HG03159 (cell line): ENCODE data around the gene KRT8.
"Not testable (repeated sequence)": the region's sequence is repeated elsewhere in the genome, so short reads cannot be mapped to it uniquely, and the experiment has no call there.

Experiments
- ATAC-seq: cut with Tn5 transposase; IDR thresholded peaks from one replicate; pipeline ENCODE4 v1.9.1; 2021; ENCODE audit warnings: mild to moderate bottlenecking, moderate library complexity; ENCODE audit not compliant: unreplicated experiment

The KRT8 gene

DNA sequence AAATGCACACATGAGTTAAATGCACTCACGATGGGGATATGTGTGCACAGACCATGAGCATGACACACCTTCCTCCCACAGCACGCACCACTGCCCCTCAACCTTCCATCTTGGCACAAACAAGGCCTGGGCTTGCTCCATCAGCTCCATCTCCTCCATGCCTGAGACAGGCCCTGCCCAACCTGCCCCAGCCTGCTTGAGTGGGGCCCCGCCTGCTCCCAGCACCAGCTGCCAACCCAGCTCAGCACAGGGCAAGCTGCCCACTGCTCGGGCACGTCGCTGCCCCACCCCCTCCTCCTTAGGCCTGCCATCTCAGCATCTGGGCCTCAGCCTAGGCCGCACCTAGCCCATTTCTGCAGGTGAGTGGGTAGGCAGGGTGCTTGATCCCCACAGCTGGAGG lies 28.5 kb downstream of the KRT8 start:
- ATAC-seq, result no peak

DNA sequence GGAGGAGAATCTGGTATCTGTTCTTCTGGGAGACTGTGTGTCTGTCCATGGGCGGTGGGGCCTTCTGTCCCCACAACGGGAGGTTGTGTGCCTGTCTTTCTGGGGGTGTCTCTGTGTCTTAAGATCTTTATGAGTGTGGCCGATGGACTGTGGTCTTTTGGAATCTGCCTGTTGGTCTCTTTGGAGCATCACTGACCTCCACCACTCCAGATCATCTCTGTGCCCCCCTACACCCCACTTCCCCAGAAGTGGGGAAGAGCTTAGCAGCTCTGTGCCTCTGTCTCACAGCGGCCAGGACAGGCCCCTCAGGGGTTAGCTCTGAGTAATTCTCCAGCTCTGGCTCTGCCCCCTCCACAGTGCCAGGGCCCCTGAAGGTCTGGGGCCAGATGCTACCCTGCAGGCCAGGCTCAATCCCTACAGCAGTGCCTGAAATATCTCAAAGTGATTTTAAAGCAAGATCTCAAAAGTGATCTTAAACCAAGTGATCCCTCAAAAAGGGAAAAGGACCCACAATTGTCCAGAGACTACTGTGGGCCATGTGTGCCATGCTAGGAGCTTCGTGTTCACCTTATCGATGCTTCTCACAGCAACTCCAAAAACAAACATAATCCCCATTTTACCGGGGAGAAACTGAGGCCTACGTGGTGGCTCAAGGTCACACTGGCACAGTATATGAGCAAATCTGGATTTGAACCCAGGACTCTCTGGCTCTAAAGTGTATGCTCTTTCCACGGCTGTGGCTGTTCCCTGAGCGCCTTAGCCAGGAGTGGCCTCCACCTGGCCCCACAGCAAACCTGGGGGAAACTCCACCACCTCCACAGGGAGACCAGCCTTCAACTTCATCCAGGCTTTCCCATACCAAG lies 30.1 kb downstream of the KRT8 start:
- no peak for ATAC-seq

DNA sequence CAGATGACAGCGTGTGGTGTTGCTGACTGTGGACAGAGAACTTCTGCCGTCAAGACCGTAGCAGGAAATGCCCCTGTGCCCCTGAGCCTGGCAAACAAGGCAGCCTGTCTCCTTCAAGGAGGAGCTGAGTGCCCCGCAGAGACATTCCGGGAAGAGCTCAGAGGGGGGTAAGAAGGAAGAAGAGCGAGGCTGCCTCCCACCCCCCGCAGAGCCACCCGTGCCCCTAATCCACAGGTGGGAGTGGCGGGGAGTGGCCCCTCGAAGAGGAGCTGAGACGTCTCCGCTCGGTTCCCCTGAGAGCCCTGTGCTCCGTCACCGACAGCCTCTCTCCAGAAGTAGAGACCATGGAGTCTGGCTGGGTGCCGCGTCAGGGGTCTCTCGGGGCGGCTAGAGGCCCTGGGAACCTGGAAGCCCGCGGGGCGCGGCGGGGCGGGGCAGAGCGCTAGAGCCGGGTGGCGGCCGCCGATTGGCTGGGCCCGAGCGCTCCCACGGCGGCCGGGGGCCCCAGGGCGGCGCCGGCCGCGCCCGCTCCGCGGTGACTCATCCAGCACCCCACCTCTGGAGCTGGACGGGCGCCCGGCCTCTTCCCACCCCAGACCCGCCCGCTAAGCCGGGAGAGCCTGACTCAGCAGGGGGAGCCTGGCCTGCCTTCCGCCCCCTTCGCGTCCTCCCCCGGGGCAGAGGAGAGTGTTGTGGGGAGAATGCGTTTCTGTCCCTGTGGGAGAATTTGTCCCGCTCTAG lies 30.9 kb downstream of the KRT8 start:
- ATAC-seq, result no peak

DNA sequence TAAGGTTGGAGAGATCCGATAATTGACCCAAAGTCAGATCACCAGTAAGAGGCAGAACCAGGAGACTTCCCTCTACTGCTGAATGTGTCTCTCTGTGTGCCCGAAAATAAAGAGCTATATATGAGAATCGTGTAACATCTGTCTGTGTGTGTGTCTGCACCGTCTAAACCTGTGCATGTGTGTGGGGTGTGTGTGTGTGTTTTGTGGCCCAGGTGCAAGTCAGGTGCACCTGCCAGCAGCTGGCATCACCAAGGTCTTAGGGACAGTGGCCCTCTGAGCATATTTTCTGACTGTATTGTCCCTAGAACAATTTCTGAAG lies 31.4 kb downstream of the KRT8 start:
- no peak for ATAC-seq

DNA sequence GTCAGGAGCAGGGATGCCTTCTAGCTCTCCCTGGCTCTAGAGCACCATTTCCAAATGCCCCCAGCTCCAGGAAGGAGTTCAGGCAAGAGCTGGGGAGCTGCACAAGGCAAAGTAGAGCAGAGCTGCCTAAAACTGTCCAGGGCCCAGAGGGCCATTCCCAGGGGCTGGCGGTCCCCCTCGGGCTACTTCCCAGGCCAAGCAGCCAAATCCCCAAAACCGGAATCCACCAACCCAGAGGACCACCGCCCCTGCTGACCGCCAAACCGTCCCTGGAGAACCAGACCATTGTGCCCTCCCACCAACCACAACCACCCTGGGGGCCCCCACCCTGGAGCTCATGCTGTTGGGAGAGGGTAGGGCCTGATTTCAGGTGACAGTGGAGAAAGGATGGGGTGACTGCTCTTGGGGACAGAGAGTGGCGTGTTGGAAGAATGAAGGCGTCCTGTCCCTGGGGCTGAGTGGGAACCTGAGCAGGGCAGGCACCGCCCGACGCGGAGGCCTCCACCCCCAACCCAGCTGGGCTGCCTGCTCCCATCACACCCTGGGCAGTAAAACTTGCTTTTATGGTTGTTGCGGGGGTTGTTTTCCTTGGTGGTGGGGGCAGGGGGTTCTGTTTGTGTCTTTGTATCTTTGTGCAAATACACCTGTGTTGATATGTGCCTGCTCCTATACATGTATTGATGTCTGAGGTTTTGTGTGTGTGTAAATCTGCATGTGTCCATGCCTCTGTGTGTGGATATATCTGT lies 32.1 kb downstream of the KRT8 start:
- ATAC-seq, result no peak

DNA sequence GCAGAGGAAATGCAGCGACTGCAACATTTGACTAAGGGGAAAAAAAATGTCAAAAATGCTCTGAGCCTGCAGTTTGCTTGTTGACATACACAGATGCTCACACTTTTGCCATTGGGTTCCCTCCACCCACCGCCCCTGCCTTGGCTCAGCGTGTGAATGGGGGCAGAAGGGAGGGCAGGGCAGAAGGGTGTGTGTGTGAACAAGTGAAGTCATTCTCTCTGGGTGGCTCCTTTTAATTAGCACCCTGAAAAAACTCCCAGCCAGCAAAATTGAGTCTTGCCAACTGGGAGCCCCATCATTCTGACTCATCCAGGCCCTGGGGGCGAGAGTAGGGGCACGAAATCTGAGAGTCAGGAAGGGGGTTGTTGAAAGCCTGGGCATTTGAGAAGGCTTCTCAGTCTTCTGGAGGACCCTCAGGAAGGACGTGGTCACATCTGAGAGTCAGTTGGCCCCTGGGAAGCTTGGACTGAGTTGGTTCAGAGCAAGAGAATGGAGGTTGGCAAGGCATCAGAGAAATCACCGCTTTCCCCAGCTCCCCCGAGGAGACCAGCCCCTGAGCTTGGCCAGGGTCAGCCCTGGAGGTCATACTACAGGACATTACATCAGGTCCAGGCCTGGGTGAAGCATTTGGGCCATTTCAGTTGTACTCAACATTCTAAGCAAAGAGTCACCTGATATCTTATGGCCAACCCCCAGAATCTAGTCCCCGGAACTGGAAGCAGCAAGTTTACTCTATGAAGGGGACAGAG lies 33.4 kb downstream of the KRT8 start:
- no peak for ATAC-seq

DNA sequence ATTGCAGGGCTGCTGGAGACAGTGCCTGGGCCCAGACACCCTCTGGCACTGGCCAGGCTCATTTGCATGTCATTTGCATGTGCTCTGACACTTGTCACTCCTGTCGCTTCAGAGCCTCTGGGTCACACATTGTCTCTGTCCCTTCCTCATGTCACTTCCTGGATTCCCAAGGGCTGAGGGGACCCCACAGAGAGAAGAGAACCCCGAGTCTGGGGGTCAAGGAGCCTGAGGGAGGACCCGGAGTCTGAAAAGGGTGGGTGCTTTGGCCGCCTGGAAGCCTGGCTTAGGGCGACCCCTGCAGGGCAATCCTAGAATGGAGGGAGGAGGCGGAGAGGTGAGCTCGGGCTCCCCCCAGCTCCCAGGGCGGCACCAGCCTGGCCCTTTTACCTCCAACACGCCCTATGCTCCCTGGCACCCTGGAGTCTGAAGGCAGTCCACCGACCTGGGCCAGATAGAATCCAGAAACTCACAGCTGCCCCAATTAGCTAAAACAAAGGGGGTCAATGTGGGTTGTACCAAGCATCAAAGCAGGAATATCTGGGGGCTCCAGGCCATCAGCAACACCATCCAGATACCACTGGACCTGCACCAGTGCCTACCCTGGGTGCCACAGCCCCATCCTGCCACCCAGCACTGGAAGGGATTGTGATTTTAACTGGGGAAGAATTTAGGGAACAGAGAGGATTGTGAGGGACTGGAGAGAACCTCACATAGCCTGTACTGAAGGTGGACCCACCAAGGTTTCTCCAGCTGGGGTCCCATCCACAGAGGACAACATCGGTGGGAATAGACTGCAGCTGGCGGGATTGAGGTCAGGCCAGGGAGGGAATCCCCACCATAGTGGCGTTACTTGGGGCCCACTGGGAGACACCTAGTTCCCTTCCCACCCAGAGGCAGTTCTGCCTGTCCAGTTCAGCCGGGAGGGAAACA lies 34.2 kb downstream of the KRT8 start:
- ATAC-seq, result peak; percentile 62

DNA sequence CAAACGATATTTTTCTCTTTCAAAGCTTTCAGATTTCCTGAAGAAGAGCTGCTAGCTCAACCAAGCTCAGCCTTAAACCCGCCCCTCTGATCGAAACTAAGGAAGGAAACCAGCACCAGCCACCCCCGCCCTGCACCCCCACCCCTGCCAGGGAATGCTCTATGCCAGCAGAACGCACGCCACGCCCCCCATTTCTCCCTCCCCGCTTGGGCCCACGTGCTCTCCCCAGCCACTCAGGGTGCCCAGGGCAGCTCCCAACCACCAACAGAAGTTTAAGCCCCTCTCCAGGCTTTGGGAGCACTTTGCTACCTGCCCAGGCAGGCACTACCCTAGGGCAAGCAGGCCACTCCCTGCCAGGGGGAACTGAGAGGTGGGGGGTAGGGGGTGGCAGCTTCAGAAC lies 37.2 kb downstream of the KRT8 start:
- ATAC-seq, result no peak

DNA sequence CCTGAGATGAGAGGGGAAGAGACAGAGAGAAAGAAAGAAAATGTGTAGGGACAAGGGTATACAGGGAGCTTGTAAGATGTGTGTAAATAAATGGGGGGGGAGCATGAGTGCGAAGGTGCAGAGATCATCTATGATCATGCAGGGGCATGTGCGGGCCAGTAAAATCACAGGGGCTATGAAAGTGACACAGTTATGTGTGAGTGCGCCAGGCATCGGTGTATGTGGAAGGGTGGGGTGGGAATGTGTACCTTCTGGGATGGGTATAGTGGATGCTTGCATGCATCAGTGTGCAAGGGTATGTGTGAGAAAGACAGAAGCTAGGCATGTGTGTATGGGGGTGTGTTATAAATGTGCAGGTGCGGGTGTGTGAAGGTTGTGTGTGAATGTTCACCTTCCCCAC lies 37.7 kb downstream of the KRT8 start:
- ATAC-seq, result no peak

DNA sequence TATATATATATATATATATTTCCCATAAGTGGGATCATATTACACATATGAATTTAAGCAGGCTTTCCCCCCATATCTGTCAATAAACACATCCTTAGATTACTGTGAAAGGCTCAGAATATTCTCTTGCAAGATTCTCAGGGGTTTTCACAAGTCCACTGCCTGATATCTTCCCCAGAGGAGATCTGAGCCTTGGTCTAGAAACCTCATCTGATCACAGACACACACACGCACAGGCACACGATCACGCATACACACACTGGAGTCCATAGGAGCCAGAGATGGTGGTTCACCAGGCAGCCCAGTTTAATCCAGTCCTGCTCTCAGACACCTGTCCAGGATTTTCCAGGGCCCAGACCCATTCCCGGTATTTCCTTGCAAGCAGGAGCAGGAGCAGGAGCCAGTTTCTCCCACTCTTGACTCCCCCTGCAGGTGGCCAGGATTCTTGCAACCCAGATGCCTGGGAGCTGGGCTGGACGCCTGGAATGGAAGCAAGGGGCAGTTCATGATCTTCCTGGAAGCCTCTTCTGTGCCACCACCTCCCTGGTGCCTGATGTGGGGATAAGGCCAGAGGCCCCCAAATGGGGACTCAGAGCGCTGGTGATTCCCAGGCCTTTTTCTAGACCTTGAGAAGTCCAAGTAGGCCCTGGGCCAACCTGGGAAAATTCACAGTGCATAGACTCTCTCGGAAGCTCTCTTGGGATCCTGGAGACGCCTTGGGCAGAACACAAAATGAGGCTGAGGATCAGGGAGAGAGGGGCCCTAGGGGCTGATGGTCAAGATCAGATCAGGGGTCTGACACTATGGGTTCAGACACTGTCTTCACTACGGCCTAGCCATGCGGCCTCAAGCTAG lies 39.6 kb downstream of the KRT8 start:
- no peak for ATAC-seq

DNA sequence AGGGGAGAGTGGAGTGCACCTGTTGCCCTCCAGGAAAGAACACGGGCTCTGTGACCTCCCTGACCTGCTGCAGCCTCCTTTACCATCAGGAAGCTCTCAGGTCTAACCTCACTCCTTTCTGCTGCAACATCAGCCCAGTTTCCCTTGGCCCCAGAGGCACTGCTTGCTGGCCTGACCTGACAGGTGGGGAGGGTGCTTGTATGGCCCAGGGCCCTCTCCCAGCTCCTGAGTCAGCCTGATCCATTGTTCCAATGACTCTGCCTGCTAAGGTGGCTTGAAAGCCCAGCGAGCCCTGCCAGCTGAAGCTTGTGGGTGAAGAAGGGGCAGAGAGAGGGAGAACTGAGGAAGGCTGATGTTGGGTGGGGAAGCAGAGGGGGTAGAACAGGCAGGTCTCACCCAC lies 42.9 kb downstream of the KRT8 start:
- ATAC-seq, result no peak

DNA sequence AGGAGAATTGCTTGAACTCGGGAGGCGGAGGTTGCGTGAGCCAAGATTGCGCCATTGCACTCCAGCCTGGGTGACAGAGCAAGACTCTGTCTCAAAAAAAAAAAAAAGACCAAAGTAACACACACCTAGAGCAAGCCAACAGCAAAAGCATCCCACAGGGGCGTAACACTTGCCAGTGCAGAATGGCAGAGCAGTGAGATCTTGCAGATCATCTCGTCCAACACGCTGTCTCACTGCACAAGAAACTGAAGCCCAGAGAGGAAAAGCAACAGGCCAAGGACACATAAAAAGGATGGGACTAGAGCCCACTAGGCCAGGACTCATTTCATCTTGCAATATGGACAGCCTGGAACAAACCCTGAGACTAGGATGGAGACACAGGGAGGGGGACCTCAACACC lies 43.4 kb downstream of the KRT8 start:
- ATAC-seq, result no peak

DNA sequence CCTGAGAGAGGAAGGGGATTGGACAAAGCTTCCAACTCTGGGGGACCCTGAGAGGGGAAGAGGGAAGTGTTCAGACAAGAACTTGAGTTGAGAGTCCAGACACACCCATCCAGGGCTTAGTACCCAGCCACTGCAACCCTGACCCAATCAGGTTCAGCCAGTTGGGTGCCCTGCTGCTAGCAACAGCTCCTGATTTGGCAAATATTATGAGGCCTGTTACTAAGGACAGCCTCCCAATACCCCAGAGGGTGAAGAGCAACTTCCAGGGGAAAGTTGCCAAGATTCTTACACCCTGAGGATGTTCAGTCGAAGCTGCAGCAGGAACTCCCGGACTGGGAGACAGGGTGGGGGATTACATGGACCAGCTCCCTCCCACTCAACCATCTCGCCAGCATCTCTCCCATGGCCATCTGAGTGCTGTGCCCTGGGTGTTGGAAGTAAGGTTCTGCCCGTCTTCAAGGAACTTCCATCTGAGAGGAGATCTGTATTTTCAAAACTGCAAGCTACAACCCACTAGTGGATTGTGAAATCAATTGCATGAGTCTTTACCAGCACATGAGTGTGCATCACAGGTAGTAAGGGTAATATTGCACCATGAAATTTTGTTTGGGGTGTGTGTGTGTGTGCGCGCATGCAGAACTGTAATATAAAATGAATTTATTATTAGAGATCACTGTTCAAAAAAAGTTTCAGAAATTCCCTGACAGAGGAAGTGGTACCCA lies 44.6 kb downstream of the KRT8 start:
- no peak for ATAC-seq

DNA sequence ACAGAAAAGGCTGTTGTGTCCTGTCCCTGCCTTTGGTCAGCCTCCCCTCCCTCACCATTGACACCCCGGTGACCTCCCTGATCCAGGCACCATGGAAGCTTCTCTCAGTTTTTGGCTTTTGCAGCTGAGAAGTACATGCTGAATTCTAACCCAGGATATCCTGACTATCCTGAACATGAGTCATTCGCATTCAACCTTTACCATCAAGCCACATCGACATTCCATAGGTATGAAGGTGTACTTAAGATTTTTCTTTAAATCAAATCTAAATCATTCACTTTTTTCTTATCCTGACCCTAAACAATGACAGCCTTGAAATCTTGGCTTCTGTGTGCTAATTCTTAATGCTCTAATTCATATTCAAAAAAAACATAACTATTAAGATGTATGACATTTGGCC lies 47.4 kb downstream of the KRT8 start:
- no peak for ATAC-seq

DNA sequence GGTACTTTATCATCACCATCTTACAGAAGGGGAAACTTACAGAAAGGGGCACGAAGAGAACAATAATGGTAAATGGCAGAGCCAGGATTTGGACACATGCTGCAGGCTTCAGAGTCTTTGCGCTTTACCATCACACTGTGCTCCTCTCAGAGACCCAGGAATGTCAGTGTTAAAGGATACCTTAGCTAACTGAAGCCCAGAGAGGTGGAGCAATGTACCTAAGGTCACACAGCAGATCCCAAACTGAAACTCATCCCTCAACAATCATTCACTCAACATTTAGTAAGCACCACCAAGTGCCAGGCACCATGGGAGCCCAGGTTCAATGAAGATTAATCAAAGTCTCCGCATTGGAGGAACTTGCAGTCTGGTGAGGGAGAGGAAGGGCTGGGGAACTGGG lies 48.1 kb downstream of the KRT8 start:
- no peak for ATAC-seq

DNA sequence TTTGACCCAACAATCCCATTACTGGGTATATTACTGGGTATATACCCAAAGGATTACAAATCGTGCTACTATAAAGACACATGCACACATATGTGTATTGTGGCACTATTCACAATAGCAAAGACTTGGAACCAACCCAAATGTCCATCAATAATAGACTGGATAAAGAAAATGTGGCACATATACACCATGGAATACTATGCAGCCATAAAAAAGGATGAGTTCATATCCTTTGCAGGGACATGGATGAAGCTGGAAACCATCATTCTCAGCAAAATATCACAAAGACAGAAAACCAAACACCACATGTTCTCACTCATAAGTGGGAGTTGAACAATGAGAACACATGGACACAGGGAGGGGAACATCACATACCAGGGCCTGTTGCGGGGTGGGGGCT lies 48.8 kb downstream of the KRT8 start:
- ATAC-seq, result not testable (repeated sequence)

DNA sequence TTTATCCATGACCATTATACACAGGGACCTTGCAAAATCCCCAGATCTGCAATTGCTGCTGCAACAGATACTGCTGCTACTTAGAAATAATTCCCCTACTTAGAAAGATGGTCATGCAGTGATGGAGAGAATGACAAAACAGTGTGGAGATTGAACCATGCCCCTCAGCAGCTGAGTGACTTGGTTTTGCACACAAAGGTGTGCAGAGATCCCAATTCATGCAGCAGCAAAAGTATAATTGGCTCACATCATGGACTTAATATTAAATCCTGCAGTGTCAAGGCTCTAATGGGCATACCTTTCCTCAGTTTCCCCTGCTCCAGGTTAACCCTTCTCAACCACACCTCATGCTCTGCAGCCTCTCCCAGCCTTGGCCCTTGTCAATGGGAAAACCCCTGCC lies 53.1 kb downstream of the KRT8 start:
- no peak for ATAC-seq

DNA sequence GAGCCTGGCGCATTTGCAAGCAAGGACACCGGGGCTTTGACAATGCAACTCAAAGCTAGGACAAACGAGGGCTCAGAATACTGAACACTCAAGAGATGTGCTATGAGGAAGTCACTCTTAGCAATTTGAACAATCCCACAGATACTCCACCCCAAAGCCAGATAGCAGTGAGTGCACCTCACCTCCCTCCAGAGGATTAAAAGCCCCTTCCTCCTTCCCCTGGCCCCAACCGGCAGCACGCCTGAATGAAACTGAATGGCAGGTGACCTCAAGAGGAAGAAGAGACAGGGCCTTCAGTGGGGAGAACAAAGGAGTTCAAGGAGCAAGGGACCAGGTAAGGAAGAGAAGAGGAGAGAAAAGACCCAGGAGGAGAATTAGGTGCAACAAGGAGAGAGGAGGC lies 54.2 kb downstream of the KRT8 start:
- no peak for ATAC-seq

DNA sequence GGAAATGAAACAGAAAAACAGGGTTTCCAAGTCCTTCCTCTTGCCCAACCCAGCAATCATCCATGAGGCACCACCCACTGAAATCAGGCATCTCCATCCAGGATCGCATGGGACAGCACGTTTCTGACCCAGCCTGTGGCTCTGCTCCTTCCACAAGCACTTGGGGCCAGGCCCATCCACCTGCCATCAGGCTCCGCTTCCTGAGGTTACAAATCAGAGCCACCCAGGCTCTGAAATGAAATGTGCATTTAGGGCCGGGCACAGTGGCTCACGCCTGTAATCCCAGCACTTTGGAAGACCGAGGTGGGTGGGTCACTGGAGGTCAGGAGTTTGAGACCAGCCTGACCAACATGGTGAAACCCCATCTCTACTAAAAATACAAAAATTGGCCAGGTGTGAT lies 55.4 kb downstream of the KRT8 start:
- ATAC-seq, result no peak
